Transverse colon (tissue), 4 donors: ENCODE results near the gene ME1.

Experiments
- POLR2A ChIP-seq: fragments of 450-650 bp; IDR thresholded peaks from one replicate; pipeline ENCODE4 v1.6.1; 2016; ENCODE audit warnings: antibody characterized with exemption, mild to moderate bottlenecking, moderate library complexity
- POLR2AphosphoS5 ChIP-seq, 3 donors: sonication (generic); formaldehyde crosslinking; IDR thresholded peaks; one replicate each; pipeline ENCODE4 v1.6.1; 2016; ENCODE audit warnings: antibody characterized with exemption in 3 of 3
- TF ChIP-seq, protein P1 (sequence below), 5 experiments: fragments of 200-600 bp in 3 of 5; fragments of 450-650 bp in 2 of 5; sonication (generic) in 3 of 5; IDR thresholded peaks; 1 replicate in 2 of 5; 2 replicates in 3 of 5; pipeline ENCODE4 v1.5.1; 2016 to 2017; ENCODE audit warnings: antibody characterized with exemption in 5 of 5, inconsistent platforms in 3 of 5, mild to moderate bottlenecking in 2 of 5, moderate library complexity in 1 of 5

DNA sequence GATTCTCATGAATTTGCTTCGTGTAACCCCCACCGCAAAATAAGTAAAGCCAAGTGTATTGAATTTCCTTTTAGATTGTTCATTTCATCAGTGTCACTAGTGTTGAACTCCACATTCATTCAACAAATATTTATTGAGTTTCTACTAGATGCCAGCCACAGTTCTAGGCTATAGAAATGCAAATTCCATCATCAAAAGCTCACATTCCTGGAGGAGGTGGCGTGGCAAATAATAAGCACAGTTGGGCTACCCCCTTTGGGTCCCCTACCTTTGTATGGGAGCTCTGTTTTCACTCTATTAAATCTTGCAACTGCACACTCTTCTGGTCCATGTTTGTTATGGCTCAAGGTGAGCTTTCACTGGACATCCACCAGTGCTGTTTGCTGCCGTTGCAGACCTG lies 12.7 kb upstream of the ME1 start:
- TF ChIP-seq POLR2AphosphoS5 (IDR thresholded peaks at IDR 0.05) (no peak), POLR2A (no peak)
- TF ChIP-seq, protein P1, sequence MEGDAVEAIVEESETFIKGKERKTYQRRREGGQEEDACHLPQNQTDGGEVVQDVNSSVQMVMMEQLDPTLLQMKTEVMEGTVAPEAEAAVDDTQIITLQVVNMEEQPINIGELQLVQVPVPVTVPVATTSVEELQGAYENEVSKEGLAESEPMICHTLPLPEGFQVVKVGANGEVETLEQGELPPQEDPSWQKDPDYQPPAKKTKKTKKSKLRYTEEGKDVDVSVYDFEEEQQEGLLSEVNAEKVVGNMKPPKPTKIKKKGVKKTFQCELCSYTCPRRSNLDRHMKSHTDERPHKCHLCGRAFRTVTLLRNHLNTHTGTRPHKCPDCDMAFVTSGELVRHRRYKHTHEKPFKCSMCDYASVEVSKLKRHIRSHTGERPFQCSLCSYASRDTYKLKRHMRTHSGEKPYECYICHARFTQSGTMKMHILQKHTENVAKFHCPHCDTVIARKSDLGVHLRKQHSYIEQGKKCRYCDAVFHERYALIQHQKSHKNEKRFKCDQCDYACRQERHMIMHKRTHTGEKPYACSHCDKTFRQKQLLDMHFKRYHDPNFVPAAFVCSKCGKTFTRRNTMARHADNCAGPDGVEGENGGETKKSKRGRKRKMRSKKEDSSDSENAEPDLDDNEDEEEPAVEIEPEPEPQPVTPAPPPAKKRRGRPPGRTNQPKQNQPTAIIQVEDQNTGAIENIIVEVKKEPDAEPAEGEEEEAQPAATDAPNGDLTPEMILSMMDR (IDR thresholded peaks at IDR 0.05): no peak
